ENCODE data around the gene FNIP2.
"Not testable (repeated sequence)": the region's sequence is repeated elsewhere in the genome, so short reads cannot be mapped to it uniquely, and the experiment has no call there.

Gene FNIP2

DNA sequence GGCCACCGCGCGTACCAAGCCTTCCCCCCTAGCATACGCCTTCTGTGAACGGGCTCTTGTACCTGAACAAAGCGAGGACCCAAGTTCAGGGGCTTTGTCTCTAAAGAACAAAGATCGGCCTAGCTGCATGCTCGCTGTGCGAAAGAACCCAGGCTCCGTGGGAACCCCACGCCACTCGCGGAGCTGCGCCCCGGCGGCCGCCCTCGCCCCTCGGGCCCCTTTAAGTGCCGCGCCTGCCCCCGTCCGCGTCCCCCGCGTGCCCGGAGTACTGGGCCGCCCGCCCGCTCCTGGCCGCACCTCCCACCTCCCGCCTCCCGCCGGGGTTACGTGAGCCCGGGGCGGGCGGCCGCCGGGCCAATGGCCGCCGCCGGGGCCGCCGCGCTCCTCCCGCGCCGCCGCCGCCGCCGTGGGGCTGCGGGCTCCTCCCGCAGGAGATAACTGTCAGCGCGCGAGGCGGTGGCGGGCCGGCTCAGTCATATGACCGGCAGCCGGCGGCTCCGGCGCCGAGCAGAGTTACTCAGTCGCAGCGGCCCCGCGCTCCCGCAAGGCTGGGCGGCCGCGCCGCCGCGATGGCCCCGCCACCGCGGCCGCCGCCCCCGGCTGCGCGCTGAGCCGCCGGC, at the start of gene FNIP2:
Gene FNIP2, plus strand, starts transcription at position 472 of the 620 bp plus-strand sequence. CDS start 187 bp downstream, outside the sequence.
- H2AFZ ChIP-seq (ENCODE audit: low read depth, low read length): peak within 1 kb of the TSS; percentile 86
- H3K27me3 ChIP-seq (ENCODE audit: insufficient read depth, low read length): no peaks in the 10 kb centered on the region
- no peaks in the 10 kb centered on the region for H3K36me3 ChIP-seq (ENCODE audit: insufficient read depth, low read length)
- peaks cover 28% of the 10 kb centered on the region for H3K4me1 ChIP-seq (ENCODE audit: insufficient read depth, low read length)
- H3K9me3 ChIP-seq (ENCODE audit: low read length): no peaks in the 10 kb centered on the region
- H3K4me3 ChIP-seq (ENCODE audit: low read length): peak within 1 kb of the TSS; percentile 59

DNA sequence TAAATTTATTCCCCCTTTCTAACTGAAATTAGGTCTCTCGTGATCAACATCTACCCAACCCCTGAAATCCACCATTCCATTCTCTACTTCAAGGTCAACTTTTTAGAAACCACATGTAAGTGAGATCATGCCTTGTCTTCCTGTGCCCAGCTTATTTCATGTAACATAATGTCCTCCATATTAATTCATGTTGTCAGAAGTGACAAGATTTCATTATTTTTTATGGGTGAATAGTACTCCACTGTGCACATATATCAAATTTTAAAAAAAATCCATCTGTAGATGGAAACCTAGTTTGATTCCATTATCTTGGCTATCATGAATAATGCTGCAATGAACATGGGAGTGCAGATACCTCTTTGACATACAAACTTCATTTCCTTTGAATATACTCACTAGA, 47.1 kb upstream of the FNIP2 start:
- H3K36me3 ChIP-seq (ENCODE audit: insufficient read depth, low read length): peaks cover 46% of the 10 kb centered on the region
- H3K4me3 ChIP-seq (ENCODE audit: low read length): peak overlapping the region; percentile 96
- peaks cover 3% of the 10 kb centered on the region for H3K4me1 ChIP-seq (ENCODE audit: insufficient read depth, low read length)
- no peak overlapping the region for H2AFZ ChIP-seq (ENCODE audit: low read depth, low read length)
- no peaks in the 10 kb centered on the region for H3K27me3 ChIP-seq (ENCODE audit: insufficient read depth, low read length)
- H3K9me3 ChIP-seq (ENCODE audit: low read length): no peaks in the 10 kb centered on the region

DNA sequence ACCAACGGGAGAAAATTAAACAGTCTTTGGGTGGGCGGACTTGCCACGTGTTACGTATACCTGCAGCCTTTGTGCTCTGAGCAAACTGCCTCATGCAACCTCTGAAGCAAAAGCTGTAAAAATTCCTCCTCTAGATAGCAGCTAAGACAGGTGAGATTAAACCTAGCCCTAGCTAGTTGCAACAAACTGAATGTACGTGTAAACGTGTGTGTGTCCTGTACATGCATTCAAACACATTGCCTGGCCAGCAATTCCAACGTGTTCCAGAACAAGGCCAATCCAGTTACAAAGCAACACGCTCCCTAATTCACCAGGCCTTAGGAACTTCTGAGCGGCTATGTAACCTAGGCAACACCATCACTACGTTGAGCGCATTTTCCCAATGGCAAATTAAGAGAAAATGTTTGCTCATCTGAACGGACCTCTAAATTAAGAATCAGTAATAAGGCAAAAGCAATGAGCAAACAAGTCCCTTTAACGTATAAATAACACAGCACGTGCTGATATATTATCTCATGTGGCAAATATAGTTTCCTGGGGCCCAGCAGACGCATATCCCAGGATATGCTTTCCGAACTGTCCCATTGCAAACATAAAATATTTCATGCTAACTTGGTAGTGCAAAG, 46.4 kb upstream of the FNIP2 start:
- Histone ChIP-seq H3K4me1 (ENCODE audit: insufficient read depth, low read length) (peaks cover 3% of the 10 kb centered on the region), H2AFZ (ENCODE audit: low read depth, low read length) (peak overlapping the region; percentile 93), H3K9me3 (ENCODE audit: low read length) (no peaks in the 10 kb centered on the region), H3K36me3 (ENCODE audit: insufficient read depth, low read length) (peaks cover 38% of the 10 kb centered on the region), H3K27me3 (ENCODE audit: insufficient read depth, low read length) (no peaks in the 10 kb centered on the region), H3K4me3 (ENCODE audit: low read length) (peak overlapping the region; percentile 96)

DNA sequence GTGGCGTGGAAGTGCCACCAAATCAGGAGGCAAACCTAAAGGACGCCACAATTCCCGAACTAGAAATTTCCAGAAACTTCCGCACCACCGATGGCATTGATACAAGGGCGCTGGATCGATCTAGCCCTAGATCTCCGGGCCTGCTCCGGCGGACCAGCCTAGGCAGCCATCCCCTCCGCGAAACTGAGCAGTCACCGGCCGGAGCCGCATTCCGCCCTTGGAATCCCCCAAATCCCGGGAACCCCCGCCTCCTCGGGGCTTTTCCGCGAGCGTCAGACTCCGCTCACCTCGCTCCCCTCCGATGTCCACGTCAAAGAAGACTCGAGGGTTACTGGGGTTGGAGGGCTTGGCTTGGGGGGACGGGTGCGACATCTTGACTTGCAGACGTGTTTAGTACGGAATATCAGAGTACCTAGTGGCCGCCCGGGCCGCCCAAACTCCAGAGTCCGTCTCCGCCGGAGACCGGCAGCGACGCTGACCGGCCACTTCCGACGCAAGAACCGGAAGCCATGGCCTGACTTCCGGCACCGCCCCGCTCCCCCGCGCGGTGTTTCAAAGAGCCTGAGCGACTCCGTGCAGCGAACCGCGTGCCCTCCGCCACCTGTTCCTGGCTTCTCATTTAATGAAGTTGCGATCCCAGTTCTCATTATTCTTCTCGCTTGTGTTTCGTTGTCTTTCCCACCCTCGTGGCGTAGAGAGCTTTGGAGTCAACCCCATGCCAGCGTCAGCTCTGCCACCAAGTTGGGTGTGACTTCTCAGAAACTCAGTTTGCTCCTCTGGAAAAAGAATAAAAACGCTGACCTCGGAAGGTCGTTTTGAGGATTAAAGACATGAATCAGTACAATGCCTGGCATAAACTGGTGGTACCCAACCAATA, 45.7 kb upstream of the FNIP2 start, which contains the start of gene PPID:
Gene PPID, minus strand, starts transcription at position 480 of the 877 bp plus-strand sequence. Its CDS starts 108 bp downstream, at position 372.
- Histone ChIP-seq H3K4me1 (ENCODE audit: insufficient read depth, low read length) (peaks cover 3% of the 10 kb centered on the region), H3K36me3 (ENCODE audit: insufficient read depth, low read length) (peaks cover 31% of the 10 kb centered on the region), H3K9me3 (ENCODE audit: low read length) (no peaks in the 10 kb centered on the region), H3K4me3 (ENCODE audit: low read length) (peak within 1 kb of the TSS; percentile 96), H3K27me3 (ENCODE audit: insufficient read depth, low read length) (no peaks in the 10 kb centered on the region), H2AFZ (ENCODE audit: low read depth, low read length) (peak within 1 kb of the TSS; percentile 93)

DNA sequence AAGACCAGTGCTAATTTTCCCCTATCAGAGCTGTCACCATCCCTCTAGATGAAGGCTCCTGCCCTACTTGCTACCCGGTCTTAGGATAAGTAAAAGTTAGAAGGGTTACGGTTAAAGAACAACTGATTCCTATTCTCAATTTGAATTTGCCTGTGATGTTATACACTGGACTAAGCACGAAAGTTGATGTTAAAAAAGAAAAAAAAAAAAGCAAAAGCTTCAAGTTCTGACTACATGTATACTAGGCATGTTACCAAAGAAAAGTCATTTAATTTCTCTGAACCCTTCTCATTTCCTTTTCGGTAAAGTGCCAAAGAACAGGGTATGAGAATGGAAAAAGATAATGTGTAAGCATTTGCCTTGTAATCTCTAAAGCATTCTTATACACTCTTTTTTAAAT, 44.2 kb upstream of the FNIP2 start:
- Histone ChIP-seq H3K4me3 (ENCODE audit: low read length) (no peak overlapping the region), H2AFZ (ENCODE audit: low read depth, low read length) (no peak overlapping the region), H3K36me3 (ENCODE audit: insufficient read depth, low read length) (peaks cover 17% of the 10 kb centered on the region), H3K27me3 (ENCODE audit: insufficient read depth, low read length) (no peaks in the 10 kb centered on the region), H3K4me1 (ENCODE audit: insufficient read depth, low read length) (peaks cover 11% of the 10 kb centered on the region), H3K9me3 (ENCODE audit: low read length) (no peaks in the 10 kb centered on the region)

DNA sequence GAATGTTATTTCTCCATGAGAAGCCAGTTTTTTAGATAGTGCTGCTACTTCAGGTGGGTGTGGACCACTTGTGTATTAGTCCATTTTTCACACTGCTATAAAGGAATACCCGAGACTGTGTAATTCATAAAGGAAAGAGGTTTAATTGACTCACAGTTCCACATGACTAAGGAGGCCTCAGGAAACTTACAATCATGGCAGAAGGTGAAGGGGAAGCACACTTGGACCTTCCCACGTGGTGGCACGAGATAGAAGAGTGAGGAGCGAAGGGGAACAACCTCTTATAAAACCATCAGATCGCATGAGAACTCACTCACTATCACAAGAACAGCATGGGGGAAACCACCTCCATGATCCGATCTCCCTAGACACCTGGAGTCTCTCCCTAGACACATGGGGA, 42.2 kb upstream of the FNIP2 start:
- Histone ChIP-seq H2AFZ (ENCODE audit: low read depth, low read length) (no peak overlapping the region), H3K36me3 (ENCODE audit: insufficient read depth, low read length) (no peaks in the 10 kb centered on the region), H3K9me3 (ENCODE audit: low read length) (no peaks in the 10 kb centered on the region), H3K27me3 (ENCODE audit: insufficient read depth, low read length) (no peaks in the 10 kb centered on the region), H3K4me3 (ENCODE audit: low read length) (no peak overlapping the region), H3K4me1 (ENCODE audit: insufficient read depth, low read length) (peaks cover 11% of the 10 kb centered on the region)

DNA sequence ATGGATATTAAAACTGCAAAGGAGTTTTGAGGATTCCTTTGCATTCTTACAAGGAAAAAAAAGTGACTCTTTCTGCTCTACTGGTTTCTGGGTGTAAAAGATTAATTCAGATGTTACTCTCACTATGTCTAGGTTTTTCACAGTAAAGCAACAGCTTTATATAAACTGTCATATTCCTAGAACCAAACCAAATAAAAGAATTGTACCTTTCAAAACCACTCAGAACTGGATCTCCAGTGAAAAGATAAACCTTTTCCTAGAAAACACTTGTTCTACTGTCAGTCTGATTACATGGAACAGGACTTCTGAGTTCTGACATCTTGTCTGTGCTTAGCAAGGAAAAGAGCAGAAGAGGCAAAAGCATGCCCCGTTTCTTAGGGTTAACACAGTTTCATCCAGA, 40.6 kb upstream of the FNIP2 start:
- H3K4me3 ChIP-seq (ENCODE audit: low read length): no peak overlapping the region
- no peaks in the 10 kb centered on the region for H3K27me3 ChIP-seq (ENCODE audit: insufficient read depth, low read length)
- no peaks in the 10 kb centered on the region for H3K36me3 ChIP-seq (ENCODE audit: insufficient read depth, low read length)
- H3K4me1 ChIP-seq (ENCODE audit: insufficient read depth, low read length): peaks cover 8% of the 10 kb centered on the region
- peak overlapping the region; percentile 78 for H2AFZ ChIP-seq (ENCODE audit: low read depth, low read length)
- H3K9me3 ChIP-seq (ENCODE audit: low read length): no peaks in the 10 kb centered on the region

DNA sequence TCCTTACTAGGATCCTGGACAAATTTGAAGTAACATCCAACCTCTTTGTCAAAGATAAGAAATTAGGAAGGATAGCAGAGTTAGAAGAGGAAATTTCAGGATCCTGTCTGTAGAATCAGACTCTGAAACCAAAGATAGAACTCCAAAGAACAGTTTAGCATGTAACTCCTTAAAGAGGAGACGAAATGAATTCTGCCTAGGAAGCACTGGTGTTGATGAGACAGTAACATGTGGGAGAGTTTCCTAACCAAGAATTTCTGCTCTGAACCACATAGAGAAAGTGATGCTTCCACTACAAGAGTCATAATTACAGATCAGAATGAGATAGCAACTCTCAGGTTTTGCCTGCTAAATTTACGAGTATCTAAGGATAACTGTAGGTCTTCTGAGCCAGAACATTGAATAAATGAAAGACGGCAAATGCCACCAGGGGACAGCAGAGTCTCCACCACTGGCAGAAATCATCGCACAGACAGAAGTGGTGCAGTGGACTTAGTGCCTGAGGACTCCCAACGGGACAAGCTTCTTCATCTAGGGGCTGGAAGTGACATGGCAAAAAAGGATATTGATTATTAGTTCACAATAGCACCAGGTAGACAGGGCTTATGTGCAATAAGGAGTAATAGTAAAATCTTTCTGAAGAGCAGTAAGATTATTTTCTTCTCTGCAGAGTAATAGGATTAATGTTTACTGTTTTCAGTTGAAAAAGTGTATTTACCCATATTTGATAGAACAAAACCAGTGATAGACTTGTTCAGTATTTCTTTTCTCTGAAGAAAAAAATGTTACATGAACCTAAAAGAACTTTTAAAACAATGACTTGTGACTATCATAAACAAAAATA, 38.9 kb upstream of the FNIP2 start:
- Histone ChIP-seq H2AFZ (ENCODE audit: low read depth, low read length) (no peak overlapping the region), H3K27me3 (ENCODE audit: insufficient read depth, low read length) (no peaks in the 10 kb centered on the region), H3K4me3 (ENCODE audit: low read length) (no peak overlapping the region), H3K4me1 (ENCODE audit: insufficient read depth, low read length) (peaks cover 8% of the 10 kb centered on the region), H3K36me3 (ENCODE audit: insufficient read depth, low read length) (no peaks in the 10 kb centered on the region), H3K9me3 (ENCODE audit: low read length) (no peaks in the 10 kb centered on the region)

DNA sequence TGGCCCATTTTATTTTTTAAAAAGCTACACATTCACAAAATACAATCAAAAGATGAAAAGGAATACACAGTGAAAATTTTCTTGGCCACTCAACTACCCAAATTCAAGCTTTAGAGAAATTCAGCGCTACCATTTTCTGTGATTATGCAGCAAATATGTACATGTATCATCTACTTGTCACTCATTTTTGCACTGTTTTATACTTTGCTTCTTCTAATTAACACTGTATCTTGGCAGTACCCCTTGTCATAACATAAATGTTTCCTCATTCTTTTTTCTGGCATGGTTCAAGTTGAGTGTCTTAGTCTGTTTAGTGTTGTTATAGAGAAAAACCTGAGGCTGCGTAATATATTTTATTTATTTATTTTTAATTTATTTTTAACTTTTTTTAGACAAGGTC, 30.0 kb upstream of the FNIP2 start:
- no peaks in the 10 kb centered on the region for H3K9me3 ChIP-seq (ENCODE audit: low read length)
- no peaks in the 10 kb centered on the region for H3K4me1 ChIP-seq (ENCODE audit: insufficient read depth, low read length)
- no peaks in the 10 kb centered on the region for H3K36me3 ChIP-seq (ENCODE audit: insufficient read depth, low read length)
- no peak overlapping the region for H2AFZ ChIP-seq (ENCODE audit: low read depth, low read length)
- H3K27me3 ChIP-seq (ENCODE audit: insufficient read depth, low read length): peaks cover 4% of the 10 kb centered on the region
- H3K4me3 ChIP-seq (ENCODE audit: low read length): no peak overlapping the region

DNA sequence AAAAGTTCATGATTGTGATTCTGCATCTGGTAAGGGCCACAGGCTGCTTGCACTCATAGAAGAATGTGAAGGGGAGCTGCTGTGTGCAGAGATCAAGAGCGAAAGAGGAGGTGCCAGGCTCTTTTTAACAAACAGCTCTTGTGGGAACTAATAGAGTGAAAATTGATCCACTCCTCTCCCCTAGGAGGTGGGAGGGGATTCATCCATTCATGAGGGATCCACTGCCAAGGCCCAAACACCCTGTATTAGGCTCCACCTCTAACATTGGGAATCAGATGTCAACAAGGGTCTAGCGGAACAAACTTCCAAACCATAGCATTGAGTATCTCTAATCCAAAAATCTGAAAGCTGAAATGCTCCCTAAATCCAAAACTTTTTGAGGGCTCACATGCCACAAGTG, 29.2 kb upstream of the FNIP2 start:
- Histone ChIP-seq H3K4me1 (ENCODE audit: insufficient read depth, low read length) (no peaks in the 10 kb centered on the region), H2AFZ (ENCODE audit: low read depth, low read length) (no peak overlapping the region), H3K36me3 (ENCODE audit: insufficient read depth, low read length) (no peaks in the 10 kb centered on the region), H3K9me3 (ENCODE audit: low read length) (no peaks in the 10 kb centered on the region), H3K27me3 (ENCODE audit: insufficient read depth, low read length) (peaks cover 4% of the 10 kb centered on the region), H3K4me3 (ENCODE audit: low read length) (no peak overlapping the region)

DNA sequence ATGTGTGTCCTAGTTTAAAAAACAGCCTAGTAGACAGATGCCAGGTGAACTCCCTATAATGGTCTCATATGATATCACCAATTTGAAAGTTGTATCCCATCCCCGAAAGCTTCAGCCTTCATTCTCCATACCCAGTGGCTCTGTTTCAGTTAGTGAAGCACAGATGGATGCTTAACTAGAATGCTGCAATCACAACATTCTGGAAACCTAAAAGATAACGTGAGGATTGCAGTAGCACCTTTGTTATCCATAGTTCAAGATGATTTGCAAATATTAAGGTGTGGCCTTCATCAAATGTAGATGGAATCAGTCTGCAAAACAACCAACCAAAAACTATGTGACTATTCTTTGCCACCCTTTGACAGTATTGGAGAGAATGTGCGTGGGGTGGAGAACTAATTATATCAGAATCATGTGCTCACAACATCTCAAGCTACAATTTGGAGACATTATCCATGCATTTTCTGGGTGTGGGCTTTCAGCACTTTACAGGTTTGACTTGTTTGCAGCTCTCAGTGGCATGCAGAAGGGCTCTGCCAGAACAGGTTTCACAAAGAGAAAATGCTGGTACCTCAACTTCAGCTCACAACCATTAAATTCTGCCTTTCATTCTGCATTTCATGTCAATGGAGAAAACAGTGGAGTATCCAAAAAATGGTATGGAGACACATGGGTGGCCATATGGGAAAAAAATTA, 27.4 kb upstream of the FNIP2 start:
- H3K4me1 ChIP-seq (ENCODE audit: insufficient read depth, low read length): no peaks in the 10 kb centered on the region
- H3K9me3 ChIP-seq (ENCODE audit: low read length): no peaks in the 10 kb centered on the region
- H2AFZ ChIP-seq (ENCODE audit: low read depth, low read length): no peak overlapping the region
- no peaks in the 10 kb centered on the region for H3K36me3 ChIP-seq (ENCODE audit: insufficient read depth, low read length)
- H3K27me3 ChIP-seq (ENCODE audit: insufficient read depth, low read length): peaks cover 4% of the 10 kb centered on the region
- H3K4me3 ChIP-seq (ENCODE audit: low read length): no peak overlapping the region

DNA sequence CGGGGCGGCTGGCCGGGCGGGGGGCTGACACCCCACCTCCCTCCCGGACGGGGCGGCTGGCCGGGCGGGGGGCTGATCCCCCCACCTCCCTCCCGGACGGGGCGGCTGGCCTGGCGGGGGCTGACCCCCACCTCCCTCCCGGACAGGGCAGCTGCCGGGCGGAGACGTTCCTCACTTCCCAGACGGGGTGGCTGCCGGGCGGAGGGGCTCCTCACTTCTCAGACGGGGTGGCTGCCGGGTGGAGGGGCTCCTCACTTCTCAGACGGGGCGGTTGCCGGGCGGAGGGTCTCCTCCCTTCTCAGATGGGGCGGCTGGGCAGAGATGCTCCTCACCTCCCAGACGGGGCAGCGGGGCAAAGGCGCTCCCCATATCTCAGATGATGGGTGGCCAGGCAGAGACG, 22.3 kb upstream of the FNIP2 start:
- not testable (repeated sequence) for H3K36me3 ChIP-seq (ENCODE audit: insufficient read depth, low read length); H3K4me3 ChIP-seq (ENCODE audit: low read length); H3K9me3 ChIP-seq (ENCODE audit: low read length); H2AFZ ChIP-seq (ENCODE audit: low read depth, low read length); H3K27me3 ChIP-seq (ENCODE audit: insufficient read depth, low read length); H3K4me1 ChIP-seq (ENCODE audit: insufficient read depth, low read length)

Data from neuron (in vitro differentiated cells).